GM18519 (cell line): Measurements from ENCODE around the gene COX17.

Experiments used
- ATAC-seq: cut with Tn5 transposase; IDR thresholded peaks from one replicate; pipeline ENCODE4 v1.9.1; 2021; ENCODE audit warnings: mild to moderate bottlenecking, moderate library complexity; ENCODE audit not compliant: unreplicated experiment, low FRiP score

The COX17 gene

DNA sequence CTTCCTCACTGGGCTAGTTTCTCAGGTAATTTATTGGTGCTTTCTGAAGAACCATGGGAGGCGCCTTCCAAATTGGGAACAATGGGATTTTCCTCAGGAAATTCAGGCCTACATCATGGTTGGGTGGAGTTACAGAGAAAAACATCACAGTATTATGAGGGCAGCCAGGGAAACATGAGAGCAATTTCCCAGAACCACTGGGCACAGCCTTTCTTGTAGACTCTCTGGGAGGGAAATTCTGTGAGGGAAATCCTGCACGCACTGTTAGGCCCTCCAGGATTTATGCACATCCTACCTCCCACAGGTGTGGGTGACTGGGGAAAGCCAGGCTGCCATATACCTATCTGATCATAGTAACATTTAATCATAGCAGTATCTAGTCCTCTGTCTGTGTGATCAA, 30.0 kb downstream of the COX17 start:
- ATAC-seq: no peak

DNA sequence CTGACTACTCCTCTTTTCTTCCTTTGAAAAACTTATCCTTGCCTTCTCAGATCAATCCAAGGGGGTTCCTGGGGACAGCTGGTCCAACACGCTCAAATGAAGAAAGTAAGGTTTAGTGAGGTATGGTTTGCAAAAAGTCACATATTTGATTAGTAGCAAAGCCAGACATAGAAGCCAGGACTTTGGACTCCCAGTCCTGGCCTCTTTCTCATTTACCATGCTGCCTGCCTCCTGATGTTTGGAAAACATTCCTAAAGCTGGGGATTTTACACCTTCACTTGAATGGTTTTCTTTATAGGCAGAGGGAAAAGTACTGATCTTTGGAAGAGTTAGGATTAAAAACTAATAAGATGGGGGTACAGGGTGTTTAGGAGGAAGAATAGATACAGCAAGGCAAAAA, 31.4 kb downstream of the COX17 start:
- ATAC-seq: no peak

DNA sequence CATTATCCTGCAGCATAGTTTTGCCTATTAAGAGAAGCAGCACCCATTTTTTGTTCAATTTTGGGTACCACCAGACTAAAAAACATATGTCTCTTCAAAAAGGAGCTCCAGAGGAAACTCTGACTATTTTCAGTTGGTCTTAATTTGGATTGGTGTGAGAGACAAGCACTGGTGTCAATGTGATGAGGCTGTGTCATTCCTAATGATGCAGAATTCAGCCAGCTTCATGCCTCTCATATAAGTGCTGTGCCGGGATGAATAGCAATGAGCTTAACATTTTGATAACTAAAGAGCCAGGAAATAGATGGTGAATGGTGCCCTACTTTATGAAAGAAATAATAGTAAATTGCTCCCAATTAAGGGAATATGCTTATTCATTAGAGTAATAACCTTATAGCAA, 32.7 kb downstream of the COX17 start:
- ATAC-seq: no peak

DNA sequence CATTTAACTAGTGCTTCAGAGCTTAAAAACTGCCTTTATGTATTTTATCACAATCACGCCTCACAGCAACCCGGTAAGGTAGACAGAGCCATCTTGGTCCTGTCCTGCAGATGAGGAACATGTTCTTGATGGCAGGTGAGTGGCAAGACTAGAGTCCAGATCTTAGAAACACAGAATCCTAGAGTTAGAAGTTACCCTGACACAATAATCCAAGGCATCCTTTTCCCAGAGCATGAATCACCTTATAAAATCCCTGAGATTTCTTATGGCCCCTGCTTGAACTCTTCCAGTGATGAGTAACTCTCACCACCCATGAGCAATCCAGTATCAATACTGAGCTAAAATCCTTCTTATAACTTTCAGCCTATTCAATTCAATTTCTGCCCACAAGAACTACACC, 33.7 kb downstream of the COX17 start:
- no peak for ATAC-seq

- ATAC-seq: no peak
Measured at GRCh38 chr3:119642746-119643473, 34.3 kb downstream of the COX17 start.

DNA sequence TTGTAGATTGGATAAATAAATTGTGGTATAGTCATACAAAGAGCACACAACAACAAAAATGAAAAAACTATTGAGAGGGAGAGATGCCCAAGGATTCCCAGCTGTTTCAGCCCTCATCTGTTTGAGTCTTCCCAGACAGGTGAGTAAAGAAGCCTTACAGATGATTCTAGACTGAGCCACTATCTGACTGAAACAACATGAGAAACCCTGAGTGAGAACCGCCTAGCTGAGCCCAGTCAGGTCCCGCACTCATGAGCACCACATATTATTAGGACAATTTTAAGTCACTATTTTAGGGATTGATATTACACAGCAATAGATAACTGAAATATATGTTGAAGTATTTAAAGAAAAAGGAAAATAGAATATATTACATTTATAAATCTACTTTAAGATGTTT, 35.8 kb downstream of the COX17 start:
- no peak for ATAC-seq

GRCh38 chr3:119639494-119640350, 37.5 kb downstream of the COX17 start:
- ATAC-seq: no peak

GRCh38 chr3:119637679-119638477, 39.3 kb downstream of the COX17 start:
- peak; percentile 26 for ATAC-seq

DNA sequence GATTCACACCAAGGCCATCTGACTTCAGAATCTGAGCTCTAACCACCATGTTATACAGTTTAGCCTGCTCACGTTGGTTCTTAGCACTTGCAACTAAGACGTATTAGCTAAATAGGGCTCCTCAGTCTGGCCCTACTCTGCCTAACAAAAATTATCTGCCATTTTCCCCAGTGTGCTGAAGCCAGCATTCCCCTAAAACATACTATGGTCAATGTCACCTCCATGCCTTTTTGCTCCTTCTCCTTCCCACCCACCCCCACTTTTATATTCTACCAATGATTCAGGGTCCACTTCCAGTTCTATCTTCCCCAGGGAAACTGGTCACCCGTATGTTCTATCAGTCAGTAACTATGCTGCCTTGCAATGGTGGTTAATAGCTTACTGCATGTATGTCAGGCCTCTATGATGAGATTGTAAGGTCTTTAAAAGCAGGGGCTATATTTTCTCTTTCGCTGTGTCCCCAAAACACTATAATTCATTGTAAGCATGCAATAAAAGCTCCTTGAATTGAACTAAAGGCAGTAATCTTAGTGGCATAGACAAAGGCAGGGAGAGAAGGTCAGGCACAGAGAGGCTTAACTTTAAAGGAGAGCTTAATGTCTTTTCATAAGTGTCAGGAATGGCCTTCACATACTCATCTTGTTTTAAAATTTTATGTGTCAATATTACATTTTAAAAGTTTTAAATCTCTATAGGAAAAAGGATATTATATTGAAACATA, 40.2 kb downstream of the COX17 start:
- no peak for ATAC-seq

- no peak for ATAC-seq
Measured at GRCh38 chr3:119636249-119636648, 41.0 kb downstream of the COX17 start.

- ATAC-seq: no peak
Measured at GRCh38 chr3:119635719-119636118, 41.5 kb downstream of the COX17 start.

GRCh38 chr3:119632829-119633228, 44.4 kb downstream of the COX17 start:
- no peak for ATAC-seq

DNA sequence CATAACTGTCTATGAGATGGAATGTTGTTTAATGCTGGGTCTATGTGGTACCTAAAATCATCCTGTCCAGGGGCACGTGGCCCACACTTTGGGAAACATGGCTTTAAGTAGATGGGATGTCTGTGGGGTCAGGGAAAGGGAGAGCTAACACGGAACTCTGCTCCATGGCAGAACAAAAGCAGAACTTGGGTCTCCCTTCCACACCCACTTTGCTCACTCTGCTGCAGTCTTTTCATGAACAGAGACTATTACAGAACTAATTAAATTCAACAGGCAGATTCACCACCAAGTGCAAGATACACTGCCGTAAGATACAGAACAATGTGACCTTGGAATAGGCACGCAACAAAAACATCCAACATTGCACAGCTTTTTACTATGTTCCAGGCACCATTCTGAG, 45.0 kb downstream of the COX17 start:
- no peak for ATAC-seq

GRCh38 chr3:119631516-119631915, 45.7 kb downstream of the COX17 start:
- ATAC-seq: no peak

- no peak for ATAC-seq
Measured at GRCh38 chr3:119630880-119631329, 46.3 kb downstream of the COX17 start.

DNA sequence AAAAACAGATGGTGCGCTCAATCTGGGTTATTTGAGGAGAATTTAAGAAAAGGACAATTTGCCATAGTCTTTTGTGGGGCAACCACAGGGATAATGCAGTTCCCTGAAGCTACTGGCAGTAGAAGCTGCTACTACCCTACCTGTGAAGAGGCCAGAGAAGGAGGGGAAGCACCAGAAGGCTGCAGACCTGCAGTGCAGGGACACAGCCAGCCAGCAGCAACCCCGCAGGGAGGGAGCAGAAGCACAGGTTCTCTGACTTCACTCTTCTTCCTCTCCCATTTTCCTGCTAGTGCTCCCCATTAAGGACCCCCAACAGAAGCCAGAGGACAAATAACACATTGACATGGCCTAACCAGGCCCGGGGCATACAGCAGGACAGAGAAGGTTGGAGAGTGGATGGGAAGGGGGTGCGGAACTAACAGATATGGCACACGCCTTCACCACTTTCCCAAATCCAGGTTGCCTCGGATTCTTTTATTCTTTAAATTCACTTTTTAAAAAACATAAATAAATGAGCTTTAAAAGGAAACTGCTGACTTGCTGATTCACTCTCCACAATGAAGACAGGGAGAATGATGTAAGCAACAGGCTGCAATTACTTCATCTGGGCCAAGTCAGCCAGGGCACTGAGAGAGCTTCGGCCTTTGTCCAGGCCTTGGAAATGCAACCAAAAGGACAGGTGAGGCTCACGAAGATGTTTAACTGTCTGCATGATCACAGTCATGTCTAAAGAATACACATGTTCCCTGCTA, 46.9 kb downstream of the COX17 start:
- ATAC-seq: no peak

DNA sequence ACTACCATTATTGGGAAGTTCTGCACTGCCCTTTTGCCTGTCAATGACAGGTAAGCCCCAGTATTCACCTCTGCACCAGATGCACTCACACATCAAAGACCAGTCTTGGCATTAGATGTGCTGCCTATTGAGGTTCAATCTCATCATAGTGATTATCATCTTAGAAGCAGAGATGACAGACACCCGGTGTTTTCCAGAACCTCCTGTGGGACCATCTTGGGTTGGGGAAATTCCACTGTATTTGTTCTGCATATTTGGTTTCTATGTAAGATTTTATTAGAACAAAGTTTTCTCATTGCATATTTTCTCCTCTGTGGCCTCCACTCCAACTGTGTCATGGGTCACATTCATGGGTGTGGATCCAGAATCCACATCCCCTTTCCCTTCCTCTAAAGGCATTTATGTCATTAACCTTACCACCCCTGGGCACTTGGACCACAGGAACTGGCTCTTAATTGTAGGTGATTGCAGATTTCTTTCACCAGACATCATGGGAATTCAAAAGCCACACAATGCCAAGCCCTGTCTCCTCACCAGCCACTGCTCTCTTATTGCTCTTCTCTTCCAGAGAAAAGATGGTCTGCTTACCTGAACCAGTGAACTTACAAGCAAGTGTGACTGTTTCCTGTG, 48.3 kb downstream of the COX17 start:
- ATAC-seq: peak; percentile 33

GRCh38 chr3:119628390-119628789, 48.8 kb downstream of the COX17 start:
- ATAC-seq: peak; percentile 35

GRCh38 chr3:119627461-119627860, 49.7 kb downstream of the COX17 start:
- ATAC-seq: no peak
